Liver (tissue), 9 donors: ENCODE data around the gene AOPEP. TPM values are rescaled to one million over a fixed set of nuclear protein-coding genes. Genes with fewer than 3 reads are reported as not detected.

ENCODE experiments used
- DNase-seq: peaks from one replicate; pipeline ENCODE4 v3.0.0-alpha.2; 2017; ENCODE audit warnings: low spot score
- H3K27ac ChIP-seq, 2 donors: one replicate each; pipeline ENCODE4 v1.7.0; 2013; ENCODE audit warnings: inconsistent platforms in 2 of 2, low read length in 2 of 2, control low read depth in 1 of 2, low read depth in 1 of 2, mild to moderate bottlenecking in 1 of 2
- H3K27me3 ChIP-seq, 4 donors: one replicate each; pipeline versions ENCODE4 v1.6.1 to v1.7.0; 2013; ENCODE audit warnings: low read length in 3 of 4, inconsistent platforms in 1 of 4, mild to moderate bottlenecking in 1 of 4, moderate library complexity in 1 of 4; ENCODE audit not compliant: control insufficient read depth in 4 of 4, insufficient read depth in 4 of 4
- H3K36me3 ChIP-seq, 4 donors: one replicate each; pipeline versions ENCODE4 v1.6.1 to v1.7.0; 2013; ENCODE audit warnings: low read length in 3 of 4, mild to moderate bottlenecking in 3 of 4, low read depth in 1 of 4, moderate library complexity in 1 of 4; ENCODE audit not compliant: control insufficient read depth in 4 of 4, insufficient read depth in 3 of 4
- H3K4me1 ChIP-seq, 4 donors: one replicate each; pipeline versions ENCODE4 v1.6.1 to v1.7.0; 2013; ENCODE audit warnings: low read length in 3 of 4, mild to moderate bottlenecking in 3 of 4, moderate library complexity in 1 of 4; ENCODE audit not compliant: control insufficient read depth in 4 of 4, insufficient read depth in 4 of 4
- H3K4me3 ChIP-seq, 3 donors: one replicate each; pipeline versions ENCODE4 v1.6.1 to v1.7.0; 2013; ENCODE audit warnings: low read length in 3 of 3, control low read depth in 1 of 3, low read depth in 1 of 3, mild to moderate bottlenecking in 1 of 3
- H3K9ac ChIP-seq, 2 donors: one replicate each; pipeline ENCODE4 v1.7.0; 2013; ENCODE audit warnings: low read length in 2 of 2, mild to moderate bottlenecking in 2 of 2, moderate library complexity in 2 of 2, control low read depth in 1 of 2, low read depth in 1 of 2
- H3K9me3 ChIP-seq, 4 donors: one replicate each; pipeline versions ENCODE4 v1.6.1 to v1.7.0; 2013; ENCODE audit warnings: low read length in 3 of 4; ENCODE audit not compliant: control insufficient read depth in 4 of 4
- ATF3 ChIP-seq: IDR thresholded peaks from 2 replicates; pipeline ENCODE4 v1.6.1; 2016; ENCODE audit warnings: antibody characterized with exemption
- CTCF ChIP-seq: fragments of 150-350 bp; IDR thresholded peaks from 2 replicates; pipeline ENCODE4 v1.5.1; 2017; ENCODE audit warnings: improper control_type of control experiment, low read depth, low read length; ENCODE audit not compliant: missing input control
- EGR1 ChIP-seq, 2 donors: IDR thresholded peaks; 2 replicates each; pipeline ENCODE4 v1.6.1; 2016 to 2018; ENCODE audit warnings: antibody characterized with exemption in 2 of 2, low read depth in 2 of 2
- FOXA1 ChIP-seq: IDR thresholded peaks from 2 replicates; pipeline ENCODE4 v1.6.1; 2016; ENCODE audit warnings: antibody characterized with exemption
- FOXA2 ChIP-seq: IDR thresholded peaks from 2 replicates; pipeline ENCODE4 v1.6.1; 2016; ENCODE audit warnings: antibody characterized with exemption
- GABPA ChIP-seq, 2 donors: IDR thresholded peaks in 1 of 2; conservative IDR thresholded peaks in 1 of 2; 2 replicates each; pipeline ENCODE4 v1.6.1; 2016; ENCODE audit warnings: antibody characterized with exemption in 2 of 2, mild to moderate bottlenecking in 1 of 2, moderate library complexity in 1 of 2
- HNF4A ChIP-seq, 2 donors: conservative IDR thresholded peaks; 2 replicates each; pipeline ENCODE4 v1.6.1; 2016; ENCODE audit warnings: antibody characterized with exemption in 2 of 2, mild to moderate bottlenecking in 2 of 2
- HNF4G ChIP-seq: IDR thresholded peaks from 2 replicates; pipeline ENCODE4 v1.6.1; 2016; ENCODE audit warnings: antibody characterized with exemption
- JUND ChIP-seq, 2 donors: IDR thresholded peaks; 2 replicates each; pipeline ENCODE4 v1.6.1; 2016; ENCODE audit warnings: antibody characterized with exemption in 2 of 2
- MAX ChIP-seq: IDR thresholded peaks from 2 replicates; pipeline ENCODE4 v1.6.1; 2016; ENCODE audit warnings: antibody characterized with exemption
- NR2F2 ChIP-seq: IDR thresholded peaks from 2 replicates; pipeline ENCODE4 v1.6.1; 2016; ENCODE audit warnings: antibody characterized with exemption
- RAD21 ChIP-seq, 2 donors: IDR thresholded peaks; 2 replicates each; pipeline ENCODE4 v1.6.1; 2016; ENCODE audit warnings: antibody characterized with exemption in 2 of 2, mild to moderate bottlenecking in 2 of 2
- REST ChIP-seq: IDR thresholded peaks from 2 replicates; pipeline ENCODE4 v1.6.1; 2016; ENCODE audit warnings: antibody characterized with exemption, mild to moderate bottlenecking
- RXRA ChIP-seq, 2 donors: IDR thresholded peaks; 2 replicates each; pipeline ENCODE4 v1.6.1; 2017 to 2018; ENCODE audit warnings: antibody characterized with exemption in 2 of 2, mild to moderate bottlenecking in 1 of 2
- TAF1 ChIP-seq: conservative IDR thresholded peaks from 2 replicates; pipeline ENCODE4 v1.6.1; 2016; ENCODE audit warnings: antibody characterized with exemption, mild to moderate bottlenecking
- YY1 ChIP-seq: IDR thresholded peaks from 2 replicates; pipeline ENCODE4 v1.6.1; 2016; ENCODE audit warnings: antibody characterized with exemption, mild to moderate bottlenecking
- ZBTB33 ChIP-seq: IDR thresholded peaks from 2 replicates; pipeline ENCODE4 v1.6.1; 2016; ENCODE audit warnings: antibody characterized with exemption
- whole genome bisulfite sequencing: extraction: QIAGEN DNeasy Blood & Tissue Kit; methylation state at CpG from one replicate; pipeline ENCODE4 v1.1.7; 2013; 5-methylcytosine and 5-hydroxymethylcytosine counted together
- polyA plus RNA-seq, 2 donors: library from polyadenylated mRNA; stranded (reverse) in 1 of 2; unstranded in 1 of 2; fragments of 200-250 nt in 1 of 2; fragments of >200 nt in 1 of 2; fragmentation: Nextera tagmentation in 1 of 2; extraction: Ambion mirVana in 1 of 2; gene quantifications; one replicate each; pipeline versions ENCODE4 v1.2.1 to v1.2.3, GENCODE V29; 2013 to 2015
- total RNA-seq, 2 donors: library from RNA; depleted of rRNA; stranded (reverse); fragments of >200 nt; gene quantifications; one replicate each; pipeline ENCODE4 v1.2.3, GENCODE V29; 2014
- donor health status: healthy.
- donor health status: healthy.
- donor health status: healthy.
- donor health status: healthy.
- donor health status: healthy.

The AOPEP gene
- total and polyA plus RNA-seq, 4 donors, result 22.2 to 77.1 (median 34.8) TPM

GRCh38 chr9:95073918-95074317 is 347.4 kb downstream of the AOPEP start:
- 94% methylated on average over 5 of the region's 5 CpGs for WGBS
- no peaks in the 10 kb centered on the region for H3K9me3 ChIP-seq
- DNase-seq, result no peak
- H3K4me1 ChIP-seq, result peaks cover 8 to 73% (median 42%) of the 10 kb centered on the region in 4 donors
- H3K27ac ChIP-seq, result peak overlapping the region; percentile 19 to 26
- peaks cover 4 to 71% (median 39%) of the 10 kb centered on the region in 4 donors for H3K36me3 ChIP-seq
- TF ChIP-seq TAF1 (no peak), JUND (IDR thresholded peaks at IDR 0.05) (no peak), FOXA2 (no peak), ATF3 (no peak), RAD21 (IDR thresholded peaks at IDR 0.05) (no peak), GABPA (IDR thresholded peaks at IDR 0.05 in 1 of 2, conservative IDR thresholded peaks at IDR 0.05 in 1 of 2) (no peak), HNF4G (no peak), MAX (no peak), CTCF (no peak), EGR1 (IDR thresholded peaks at IDR 0.05; ENCODE audit: low read depth in 2 of 2) (no peak), NR2F2 (no peak), RXRA (IDR thresholded peaks at IDR 0.05) (no peak), YY1 (no peak), FOXA1 (no peak)
- H3K27me3 ChIP-seq, result no peaks in the 10 kb centered on the region
- no peak overlapping the region for H3K4me3 ChIP-seq
- H3K9ac ChIP-seq, result no peak overlapping the region

DNA sequence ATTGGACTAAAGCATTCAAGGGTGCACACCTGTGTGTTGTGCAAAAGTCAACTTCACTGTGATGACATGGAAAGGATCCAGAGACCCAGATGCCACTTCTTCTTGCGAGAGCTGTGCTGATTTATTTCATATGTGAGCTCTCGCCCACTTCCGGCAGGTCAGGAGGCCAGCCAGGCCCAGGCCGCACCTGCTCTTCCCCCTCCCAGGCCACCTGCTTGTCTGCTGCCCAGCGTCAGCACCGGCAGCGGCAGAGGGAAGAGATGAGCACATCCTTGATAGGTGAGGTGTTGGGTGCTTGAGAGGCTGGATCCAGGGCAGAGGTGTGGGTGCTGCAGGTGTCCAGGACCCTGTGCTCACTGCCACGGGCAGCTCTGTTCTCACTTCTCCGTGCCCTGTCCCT is 348.1 kb downstream of the AOPEP start:
- H3K27me3 ChIP-seq, result no peaks in the 10 kb centered on the region
- H3K9me3 ChIP-seq, result no peaks in the 10 kb centered on the region
- H3K9ac ChIP-seq, result no peak overlapping the region
- H3K36me3 ChIP-seq, result peaks cover 4 to 67% (median 39%) of the 10 kb centered on the region in 4 donors
- H3K27ac ChIP-seq, result peak overlapping the region; percentile 14 to 17
- peaks cover 8 to 66% (median 39%) of the 10 kb centered on the region in 4 donors for H3K4me1 ChIP-seq
- TF ChIP-seq JUND (IDR thresholded peaks at IDR 0.05) (no peak), FOXA2 (peak; percentile 21), EGR1 (IDR thresholded peaks at IDR 0.05; ENCODE audit: low read depth in 2 of 2) (peak in 1 of 2 donors; percentile 26), REST (no peak), RAD21 (IDR thresholded peaks at IDR 0.05) (peak; percentile 8 to 14), MAX (peak; percentile 54), ZBTB33 (no peak), HNF4A (conservative IDR thresholded peaks at IDR 0.05) (peak in 1 of 2 donors; percentile 48), HNF4G (no peak), YY1 (peak; percentile 19), RXRA (IDR thresholded peaks at IDR 0.05) (peak in 1 of 2 donors; percentile 64)
- WGBS, result 51% methylated on average over 9 of the region's 9 CpGs
- no peak for DNase-seq
- H3K4me3 ChIP-seq, result no peak overlapping the region
